Left renal cortex interstitium (tissue), 4 donors: ENCODE measurements around the gene LILRA5. TPM values are rescaled to one million over a fixed set of nuclear protein-coding genes. Genes with fewer than 3 reads are reported as not detected.
"Not testable (repeated sequence)": the region's sequence is repeated elsewhere in the genome, so short reads cannot be mapped to it uniquely, and the experiment has no call there.

ENCODE experiments used
- DNase-seq, 4 donors: peaks; one replicate each; pipeline ENCODE4 v3.0.0-alpha.2; 2013; ENCODE audit warnings: low read depth in 4 of 4, low spot score in 2 of 4, missing footprints in 1 of 4
- polyA plus RNA-seq, 4 donors: library from polyadenylated mRNA; unstranded; fragments of 120-200 nt; gene quantifications; one replicate each; pipeline ENCODE4 v1.2.1, GENCODE V29; 2013; ENCODE audit not compliant: insufficient read length in 4 of 4

LILRA5 gene
- polyA plus RNA-seq, 4 donors = 0.24 to 1.2 (median 0.49) TPM

DNA sequence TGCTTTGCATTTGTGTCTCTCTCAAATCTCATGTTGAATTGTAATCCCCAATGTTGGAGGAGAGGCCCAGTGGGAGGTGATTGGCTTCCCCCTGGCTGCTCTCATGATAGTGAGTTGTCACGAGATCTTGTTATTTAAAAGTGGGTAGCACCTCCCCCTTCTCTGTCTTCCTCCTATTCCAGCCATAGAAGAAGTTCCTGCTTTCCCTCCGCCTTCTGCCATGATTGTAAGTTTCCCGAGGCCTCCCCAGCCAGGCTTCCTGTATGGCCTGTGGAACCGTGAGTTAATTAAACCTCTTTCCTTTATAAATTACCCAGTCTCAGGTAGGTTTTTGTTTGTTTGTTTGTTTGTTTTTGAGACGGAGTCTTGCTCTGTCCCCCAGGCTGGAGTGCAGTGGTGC, 22.2 kb upstream of the LILRA5 start:
- no peak for DNase-seq

- no peak for DNase-seq
Measured at GRCh38 chr19:54333586-54334298, 20.8 kb upstream of the LILRA5 start.

- no peak for DNase-seq
Measured at GRCh38 chr19:54332149-54332548, 19.2 kb upstream of the LILRA5 start.

DNA sequence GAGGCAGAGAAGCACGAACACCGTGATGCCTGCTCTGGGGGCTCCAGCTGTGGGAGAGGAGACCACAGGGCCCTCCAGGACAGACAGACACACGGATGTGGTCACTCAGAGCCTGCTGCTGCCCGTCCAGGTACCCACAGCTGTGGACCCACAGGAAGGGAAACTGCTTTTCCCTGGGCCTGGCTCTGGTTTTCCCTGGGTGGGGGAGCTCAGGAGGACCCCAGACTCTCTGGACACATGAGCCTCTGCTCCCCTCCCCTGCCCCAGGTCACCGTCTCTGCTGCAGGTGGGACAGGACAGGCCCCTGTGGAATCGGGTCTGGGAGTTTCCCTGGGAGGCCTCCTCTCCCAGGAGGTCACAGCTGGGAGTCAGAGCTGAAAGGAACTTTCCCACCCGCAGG, 18.7 kb upstream of the LILRA5 start:
- no peak for DNase-seq

DNA sequence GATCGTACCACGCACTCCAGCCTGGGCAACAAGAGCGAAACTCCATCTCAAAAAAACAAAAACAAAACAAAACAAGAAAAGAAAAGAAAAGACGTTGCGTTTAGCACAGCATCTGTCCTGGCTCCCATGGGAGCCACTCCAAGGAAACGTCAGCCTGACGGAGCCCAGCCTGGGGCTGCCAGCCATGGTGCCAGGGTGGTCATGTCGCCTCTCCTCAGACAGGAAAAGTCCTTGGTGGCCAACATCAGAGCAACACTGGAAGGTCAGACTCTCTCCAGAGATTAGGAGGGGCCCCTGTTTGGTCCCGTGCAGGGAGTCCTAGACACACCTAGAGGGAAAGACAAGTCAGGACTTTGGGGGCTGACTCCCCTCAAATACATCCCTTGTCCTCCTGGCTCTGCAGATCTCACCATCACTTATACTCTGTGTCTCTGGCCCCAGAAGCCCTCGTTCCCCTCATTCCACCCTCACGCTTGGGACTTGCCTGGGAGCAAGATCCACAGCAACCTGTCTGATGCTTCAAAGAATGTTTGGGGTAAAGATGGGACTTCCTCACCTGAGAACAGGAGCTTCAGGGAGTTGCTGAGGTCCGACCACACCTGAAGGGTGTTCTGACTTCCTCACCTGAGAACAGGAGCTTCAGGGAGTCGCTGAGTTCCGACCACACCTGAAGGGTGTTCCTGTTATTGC, 16.7 kb upstream of the LILRA5 start:
- no peak for DNase-seq

DNA sequence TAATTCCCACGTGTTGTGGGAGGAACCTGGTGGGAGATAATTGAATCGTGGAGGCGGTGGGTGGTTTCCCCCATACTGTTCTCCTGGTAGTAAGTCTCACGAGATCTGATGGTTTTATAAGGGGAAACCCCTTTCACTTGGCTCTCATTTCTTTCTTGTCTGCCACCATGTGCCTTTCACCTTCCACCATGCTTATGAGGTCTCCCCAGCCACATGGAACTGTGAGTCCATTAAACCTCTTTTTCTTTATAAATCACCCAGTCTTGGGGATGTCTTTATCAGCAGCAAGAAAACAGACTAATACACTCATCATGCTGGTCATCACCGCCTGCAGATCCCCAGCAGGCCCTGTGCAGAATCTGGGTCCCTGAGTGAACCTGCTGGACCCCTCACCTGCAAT, 15.8 kb upstream of the LILRA5 start:
- DNase-seq = not testable (repeated sequence)

DNA sequence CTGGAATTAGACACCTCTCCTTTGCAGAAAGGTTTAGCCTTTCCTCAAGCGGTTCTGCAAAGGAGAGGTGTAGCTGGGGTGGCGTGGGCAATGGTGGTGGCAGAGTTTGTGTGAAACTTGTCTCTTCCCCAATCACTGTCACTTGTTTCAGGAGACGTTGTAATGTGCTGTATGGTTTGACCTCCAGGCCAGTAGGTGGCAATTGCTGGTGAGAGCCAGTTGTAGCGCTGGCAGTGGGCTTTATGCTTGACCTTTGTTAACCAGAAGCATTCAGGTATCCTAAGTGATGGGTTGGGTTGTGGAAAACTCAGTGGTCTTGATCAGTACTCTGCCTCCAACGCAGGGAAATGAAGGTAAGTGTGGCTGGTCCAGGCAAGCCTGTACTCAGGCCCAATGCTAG, 12.7 kb upstream of the LILRA5 start:
- DNase-seq = no peak

- DNase-seq = peak in 3 of 4 donors; percentile 5 to 23 (median 22)
Measured at GRCh38 chr19:54325194-54325621, 12.2 kb upstream of the LILRA5 start.

- DNase-seq = no peak
Measured at GRCh38 chr19:54324071-54324470, 11.1 kb upstream of the LILRA5 start.

DNA sequence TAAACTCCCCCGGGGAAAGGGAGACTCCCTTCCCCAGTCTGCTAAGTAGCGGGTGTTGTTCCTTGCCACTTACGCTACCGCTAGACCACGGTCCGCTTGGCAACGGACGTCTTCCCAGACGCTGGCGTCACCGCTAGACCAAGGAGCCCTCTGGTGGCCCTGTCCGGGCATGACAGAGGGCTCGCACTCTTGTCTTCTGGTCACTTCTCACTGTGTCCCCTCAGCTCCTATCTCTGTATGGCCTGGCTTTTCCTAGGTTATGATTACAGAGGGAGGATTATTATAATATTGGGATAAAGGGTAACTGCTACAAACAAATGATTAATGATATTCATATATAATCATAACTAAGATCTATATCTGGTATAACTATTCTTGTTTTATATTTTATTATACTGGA, 10.0 kb upstream of the LILRA5 start:
- not testable (repeated sequence) for DNase-seq

DNA sequence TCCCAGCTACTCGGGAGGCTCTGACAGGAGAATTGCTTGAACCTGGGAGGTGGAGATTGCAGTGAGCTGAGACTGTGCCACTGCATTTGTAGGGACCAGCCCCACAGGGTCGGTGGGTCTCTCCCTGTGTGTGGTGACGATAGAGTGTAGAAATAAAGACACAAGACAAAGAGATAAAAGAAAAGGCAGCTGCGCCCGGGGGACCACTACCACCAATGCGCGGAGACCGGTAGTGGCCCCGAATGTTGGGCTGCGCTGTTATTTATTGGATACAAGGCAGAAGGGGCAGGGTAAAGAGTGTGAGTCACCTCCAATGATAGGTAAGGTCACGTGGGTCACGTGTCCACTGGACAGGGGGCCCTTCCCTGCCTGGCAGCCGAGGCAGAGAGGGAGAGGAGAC, 9.3 kb upstream of the LILRA5 start:
- not testable (repeated sequence) for DNase-seq

- DNase-seq = no peak
Measured at GRCh38 chr19:54319892-54320670, 7.1 kb upstream of the LILRA5 start.

- no peak for DNase-seq
Measured at GRCh38 chr19:54319049-54319448, 6.1 kb upstream of the LILRA5 start.

DNA sequence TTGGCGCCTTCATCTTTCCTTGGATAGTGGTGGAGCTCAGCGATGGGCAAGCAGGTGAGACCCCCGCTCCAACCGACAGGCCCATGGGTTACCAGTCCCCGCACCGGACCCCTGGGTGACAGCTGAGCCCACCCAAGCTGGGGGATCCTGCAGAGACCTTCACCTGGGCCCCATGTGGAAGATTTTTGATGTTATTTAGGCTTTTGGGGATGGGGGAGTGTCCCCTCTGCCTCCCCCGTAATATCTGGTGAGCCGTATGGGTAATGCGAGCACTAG, 4.9 kb upstream of the LILRA5 start:
- DNase-seq = no peak

DNA sequence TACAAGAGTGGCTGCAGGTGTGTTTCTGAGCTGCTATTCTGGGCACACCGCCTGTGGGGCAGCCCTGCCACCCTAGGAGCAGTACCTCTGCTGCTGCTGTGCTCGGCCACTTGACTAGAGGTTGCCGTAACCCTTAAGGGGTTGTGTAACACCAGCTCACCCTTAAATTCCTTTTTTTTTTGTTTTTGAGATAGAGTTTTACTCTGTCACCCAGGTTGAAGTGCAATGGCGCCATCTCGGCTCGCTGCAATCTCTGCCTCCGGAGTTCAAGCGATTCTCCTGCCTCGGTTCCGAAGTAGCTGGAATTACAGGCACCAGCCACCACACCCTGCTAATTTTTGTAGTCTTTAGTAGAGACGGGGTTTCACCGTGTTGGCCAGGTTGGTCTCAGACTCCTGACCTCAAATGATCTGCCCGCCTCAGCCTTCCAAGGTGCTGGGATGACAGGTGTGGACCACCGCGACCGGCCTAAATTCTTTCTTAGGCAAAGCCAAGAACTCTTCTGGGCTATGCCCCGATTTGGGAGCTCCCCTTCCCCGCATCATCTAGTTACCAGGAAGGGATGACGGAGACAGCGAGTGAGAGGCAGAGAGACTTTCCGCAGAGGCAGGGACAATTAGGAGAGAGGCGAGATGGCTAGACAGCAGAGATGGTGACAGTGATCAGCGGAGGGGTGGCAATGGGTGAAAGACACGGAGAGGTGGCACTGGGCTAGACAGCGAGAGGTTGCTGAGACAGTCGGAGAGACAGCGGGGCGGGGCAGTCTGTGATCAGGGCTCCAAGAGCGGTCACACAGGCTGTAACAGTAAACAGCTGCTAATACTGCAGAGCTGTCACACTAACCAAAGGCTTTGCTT, 4.4 kb upstream of the LILRA5 start:
- no peak for DNase-seq

GRCh38 chr19:54316746-54317107, 3.8 kb upstream of the LILRA5 start:
- DNase-seq = no peak

GRCh38 chr19:54315956-54316355, 3.0 kb upstream of the LILRA5 start:
- no peak for DNase-seq

- no peak for DNase-seq
Measured at GRCh38 chr19:54312011-54312410, 955 bp downstream of the LILRA5 start.

- DNase-seq = no peak
Measured at GRCh38 chr19:54311486-54311885, 1.5 kb downstream of the LILRA5 start.

GRCh38 chr19:54310543-54310942, 2.4 kb downstream of the LILRA5 start:
- no peak for DNase-seq

GRCh38 chr19:54309811-54310210, 3.2 kb downstream of the LILRA5 start:
- DNase-seq = no peak
